ENCODE measurements around the gene SPATA2. TPM values are rescaled to one million over a fixed set of nuclear protein-coding genes. Genes with fewer than 3 reads are reported as not detected.
A peak's percentile ranks its signal among the peaks of the same experiment; 100 is the strongest.

Gene SPATA2
- total and polyA plus RNA-seq, 2 of the 13 experiments (the other 11 are each of a cell fraction or from before 2014, with no cell fraction given): 3.2 to 8.7 TPM

GRCh38 chr20:49945701-49946477, 30.6 kb upstream of the SPATA2 start:
- peak overlapping the region in 1 of 3 experiments; percentile 4; a peak in 1 of 6 replicates for H3K4me3 ChIP-seq (replicated peaks in 1 of 3; ENCODE audit: insufficient read depth in 1 of 3, low read depth in 2 of 3, low read length in 3 of 3)
- in situ Hi-C loops (cut with HindIII; ENCODE audit: extremely low pct_ligation_motif_present, low pct_unique_long_range_greater_than_20kb) (no loop called here), intact Hi-C loops (cut with micrococcal nuclease; ENCODE audit: unreplicated experiment) (no loop called here)
- 44% methylated on average over 10 of the region's 10 CpGs for WGBS (ENCODE audit: low lambda C conversion rate)
- no peaks in the 10 kb centered on the region for H3K9me3 ChIP-seq (ENCODE audit: low read length)
- peak overlapping the region; percentile 43 for H3K4me2 ChIP-seq (ENCODE audit: low read depth, low read length)
- ChIA-PET POLR2A (interaction anchor here (0.7 to 3.2 kb wide), 8 partner anchors 9 to 663 kb away, joined by 3 to 24 read pairs (median 4); partner anchors contain the start of genes RNF114 and SPATA2), CTCF (ENCODE audit: low intra/inter-chr PET ratio, low total read pairs) (interaction anchor here (0.6 kb wide), 1 partner anchor 18 kb away, joined by 3 read pairs; no protein-coding TSS in a partner anchor)
- H3K79me2 ChIP-seq (ENCODE audit: insufficient read depth, low read length): peaks cover 44% of the 10 kb centered on the region
- H4K20me1 ChIP-seq (ENCODE audit: insufficient read depth, low read length): peaks cover 18% of the 10 kb centered on the region
- H3K4me1 ChIP-seq (ENCODE audit: insufficient read depth, low read length): peaks cover 79% of the 10 kb centered on the region
- BruUV-seq (replicated peaks): no TSS peak
- FAIRE-seq: peak; percentile 84
- H3K9ac ChIP-seq (ENCODE audit: insufficient read depth, low read depth, low read length): no peak overlapping the region
- peak overlapping the region; percentile 66 for H3K27ac ChIP-seq (ENCODE audit: extremely low read length, insufficient read depth, low read length)
- peaks cover 41 to 86% of the 10 kb centered on the region in 2 experiments for H3K36me3 ChIP-seq (replicated peaks in 1 of 2; ENCODE audit: control insufficient read depth in 1 of 2, insufficient read depth in 2 of 2, low read length in 2 of 2)
- ATAC-seq: peak; percentile 75
- DNase-seq (ENCODE audit: low spot score): peak; percentile 64
- H3K27me3 ChIP-seq (ENCODE audit: control insufficient read depth in 1 of 2, insufficient read depth in 2 of 2, low read length in 2 of 2): no peaks in the 10 kb centered on the region
- H2AFZ ChIP-seq (ENCODE audit: low read length): no peak overlapping the region
- TF ChIP-seq, protein P1, sequence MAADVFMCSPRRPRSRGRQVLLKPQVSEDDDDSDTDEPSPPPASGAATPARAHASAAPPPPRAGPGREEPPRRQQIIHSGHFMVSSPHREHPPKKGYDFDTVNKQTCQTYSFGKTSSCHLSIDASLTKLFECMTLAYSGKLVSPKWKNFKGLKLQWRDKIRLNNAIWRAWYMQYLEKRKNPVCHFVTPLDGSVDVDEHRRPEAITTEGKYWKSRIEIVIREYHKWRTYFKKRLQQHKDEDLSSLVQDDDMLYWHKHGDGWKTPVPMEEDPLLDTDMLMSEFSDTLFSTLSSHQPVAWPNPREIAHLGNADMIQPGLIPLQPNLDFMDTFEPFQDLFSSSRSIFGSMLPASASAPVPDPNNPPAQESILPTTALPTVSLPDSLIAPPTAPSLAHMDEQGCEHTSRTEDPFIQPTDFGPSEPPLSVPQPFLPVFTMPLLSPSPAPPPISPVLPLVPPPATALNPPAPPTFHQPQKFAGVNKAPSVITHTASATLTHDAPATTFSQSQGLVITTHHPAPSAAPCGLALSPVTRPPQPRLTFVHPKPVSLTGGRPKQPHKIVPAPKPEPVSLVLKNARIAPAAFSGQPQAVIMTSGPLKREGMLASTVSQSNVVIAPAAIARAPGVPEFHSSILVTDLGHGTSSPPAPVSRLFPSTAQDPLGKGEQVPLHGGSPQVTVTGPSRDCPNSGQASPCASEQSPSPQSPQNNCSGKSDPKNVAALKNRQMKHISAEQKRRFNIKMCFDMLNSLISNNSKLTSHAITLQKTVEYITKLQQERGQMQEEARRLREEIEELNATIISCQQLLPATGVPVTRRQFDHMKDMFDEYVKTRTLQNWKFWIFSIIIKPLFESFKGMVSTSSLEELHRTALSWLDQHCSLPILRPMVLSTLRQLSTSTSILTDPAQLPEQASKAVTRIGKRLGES (CRISPR knock-in tag; IDR thresholded peaks at IDR 0.05; ENCODE audit: borderline replicate concordance): no peak
- TF ChIP-seq PAX8 (CRISPR knock-in tag; IDR thresholded peaks at IDR 0.05; ENCODE audit: borderline replicate concordance): no peak
- TF ChIP-seq ZNF652 (CRISPR knock-in tag; IDR thresholded peaks at IDR 0.05; ENCODE audit: borderline replicate concordance, low read depth): peak; percentile 47; the same call in 1 of the 2 replicates
- no peak for TF ChIP-seq PHB2 (IDR thresholded peaks at IDR 0.05; ENCODE audit: partially characterized antibody)
- TF ChIP-seq RNF2 (conservative IDR thresholded peaks at IDR 0.05; ENCODE audit: low read depth): no peak
- TF ChIP-seq KLF16 (CRISPR knock-in tag; IDR thresholded peaks at IDR 0.05): peak in 1 of 2 experiments; percentile 70; a peak in 1 of 4 replicates
- no peak for TF ChIP-seq ZNF570 (CRISPR knock-in tag; IDR thresholded peaks at IDR 0.05; ENCODE audit: borderline replicate concordance)
- TF ChIP-seq ZNF691 (CRISPR knock-in tag; IDR thresholded peaks at IDR 0.05; ENCODE audit: borderline replicate concordance, low read depth): no peak
- TF ChIP-seq ZNF557 (CRISPR knock-in tag; IDR thresholded peaks at IDR 0.05): no peak
- TF ChIP-seq, protein P2, sequence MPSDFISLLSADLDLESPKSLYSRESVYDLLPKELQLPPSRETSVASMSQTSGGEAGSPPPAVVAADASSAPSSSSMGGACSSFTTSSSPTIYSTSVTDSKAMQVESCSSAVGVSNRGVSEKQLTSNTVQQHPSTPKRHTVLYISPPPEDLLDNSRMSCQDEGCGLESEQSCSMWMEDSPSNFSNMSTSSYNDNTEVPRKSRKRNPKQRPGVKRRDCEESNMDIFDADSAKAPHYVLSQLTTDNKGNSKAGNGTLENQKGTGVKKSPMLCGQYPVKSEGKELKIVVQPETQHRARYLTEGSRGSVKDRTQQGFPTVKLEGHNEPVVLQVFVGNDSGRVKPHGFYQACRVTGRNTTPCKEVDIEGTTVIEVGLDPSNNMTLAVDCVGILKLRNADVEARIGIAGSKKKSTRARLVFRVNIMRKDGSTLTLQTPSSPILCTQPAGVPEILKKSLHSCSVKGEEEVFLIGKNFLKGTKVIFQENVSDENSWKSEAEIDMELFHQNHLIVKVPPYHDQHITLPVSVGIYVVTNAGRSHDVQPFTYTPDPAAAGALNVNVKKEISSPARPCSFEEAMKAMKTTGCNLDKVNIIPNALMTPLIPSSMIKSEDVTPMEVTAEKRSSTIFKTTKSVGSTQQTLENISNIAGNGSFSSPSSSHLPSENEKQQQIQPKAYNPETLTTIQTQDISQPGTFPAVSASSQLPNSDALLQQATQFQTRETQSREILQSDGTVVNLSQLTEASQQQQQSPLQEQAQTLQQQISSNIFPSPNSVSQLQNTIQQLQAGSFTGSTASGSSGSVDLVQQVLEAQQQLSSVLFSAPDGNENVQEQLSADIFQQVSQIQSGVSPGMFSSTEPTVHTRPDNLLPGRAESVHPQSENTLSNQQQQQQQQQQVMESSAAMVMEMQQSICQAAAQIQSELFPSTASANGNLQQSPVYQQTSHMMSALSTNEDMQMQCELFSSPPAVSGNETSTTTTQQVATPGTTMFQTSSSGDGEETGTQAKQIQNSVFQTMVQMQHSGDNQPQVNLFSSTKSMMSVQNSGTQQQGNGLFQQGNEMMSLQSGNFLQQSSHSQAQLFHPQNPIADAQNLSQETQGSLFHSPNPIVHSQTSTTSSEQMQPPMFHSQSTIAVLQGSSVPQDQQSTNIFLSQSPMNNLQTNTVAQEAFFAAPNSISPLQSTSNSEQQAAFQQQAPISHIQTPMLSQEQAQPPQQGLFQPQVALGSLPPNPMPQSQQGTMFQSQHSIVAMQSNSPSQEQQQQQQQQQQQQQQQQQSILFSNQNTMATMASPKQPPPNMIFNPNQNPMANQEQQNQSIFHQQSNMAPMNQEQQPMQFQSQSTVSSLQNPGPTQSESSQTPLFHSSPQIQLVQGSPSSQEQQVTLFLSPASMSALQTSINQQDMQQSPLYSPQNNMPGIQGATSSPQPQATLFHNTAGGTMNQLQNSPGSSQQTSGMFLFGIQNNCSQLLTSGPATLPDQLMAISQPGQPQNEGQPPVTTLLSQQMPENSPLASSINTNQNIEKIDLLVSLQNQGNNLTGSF (CRISPR knock-in tag; IDR thresholded peaks at IDR 0.05): no peak
- no peak for TF ChIP-seq ZNF678 (CRISPR knock-in tag; IDR thresholded peaks at IDR 0.05)
- TF ChIP-seq HOXA7 (CRISPR knock-in tag; IDR thresholded peaks at IDR 0.05): no peak
- TF ChIP-seq ZFP62 (CRISPR knock-in tag; IDR thresholded peaks at IDR 0.05): no peak
- no peak for TF ChIP-seq TGIF2 (CRISPR knock-in tag; IDR thresholded peaks at IDR 0.05)

Measured in HepG2 (cell line).